Endothelial cell of umbilical vein (primary cell): Measurements from ENCODE around the gene CLTC. TPM values are rescaled to one million over a fixed set of nuclear protein-coding genes. Genes with fewer than 3 reads are reported as not detected.
"Not testable (repeated sequence)": the region's sequence is repeated elsewhere in the genome, so short reads cannot be mapped to it uniquely, and the experiment has no call there.

Experiments
- BruUV-seq: library from RNA; stranded (reverse); fragments of 400-500 nt; replicated peaks from 2 replicates; lab custom pipeline; 2021; lab: Mats Ljungman, UMichigan
- CTCF ChIA-PET: fragments of 300-600, 350-600 bp; sonication (Branson Sonifier 250); formaldehyde crosslinking; loops from one replicate; lab custom pipeline; 2021; ENCODE audit warnings: antibody characterized with exemption, inconsistent platforms; lab: Charles Lee
- POLR2A ChIA-PET: fragments of 300-600, 350-600 bp; sonication (Branson Sonifier 250); formaldehyde crosslinking; loops from one replicate; lab custom pipeline; 2021; ENCODE audit warnings: antibody characterized with exemption, inconsistent platforms; lab: Charles Lee
- DNase-seq: peaks from one replicate; pipeline ENCODE4 v3.0.0-alpha.2; 2011; ENCODE audit warnings: low read depth, low spot score
- FAIRE-seq: peaks from 2 replicates; lab custom pipeline; 2011; peaks lifted over from hg19 to GRCh38; lab: Jason Lieb, UNC
- H2AFZ ChIP-seq: 2 replicates; pipeline ENCODE4 v1.6.0; 2012; ENCODE audit warnings: low read depth, low read length, control low read depth, inconsistent platforms
- H3K27ac ChIP-seq: 2 replicates; pipeline ENCODE4 v1.5.1; 2011; ENCODE audit warnings: low read depth, mild to moderate bottlenecking, control low read depth, low read length, moderate library complexity; ENCODE audit not compliant: insufficient read depth
- H3K27me3 ChIP-seq, 2 experiments: 2 replicates each; pipeline versions ENCODE4 v1.6.0 to v1.6.1; 2011; ENCODE audit warnings: low read length in 2 of 2, mixed read lengths in 1 of 2; ENCODE audit not compliant: control insufficient read depth in 2 of 2, insufficient read depth in 2 of 2
- H3K36me3 ChIP-seq, 2 experiments: 2 replicates in 1 of 2; 3 replicates in 1 of 2; pipeline ENCODE4 v1.5.1; 2011; ENCODE audit warnings: low read length in 2 of 2, mild to moderate bottlenecking in 1 of 2, moderate library complexity in 1 of 2; ENCODE audit not compliant: control insufficient read depth in 2 of 2, insufficient read depth in 2 of 2; ENCODE audit errors: extremely low read depth in 1 of 2
- H3K4me1 ChIP-seq: 3 replicates; pipeline ENCODE4 v1.5.1; 2011; ENCODE audit warnings: mild to moderate bottlenecking, low read length; ENCODE audit not compliant: control insufficient read depth, insufficient read depth; ENCODE audit errors: extremely low read depth
- H3K4me2 ChIP-seq: 2 replicates; pipeline ENCODE4 v1.6.1; 2011; ENCODE audit warnings: low read length, control low read depth, mixed read lengths; ENCODE audit not compliant: insufficient read depth
- H3K4me3 ChIP-seq, 3 experiments: fragments of 200-600 bp in 1 of 3; sonication (generic), shearing (Covaris generic) in 1 of 3; replicated peaks in 1 of 3; 2 replicates each; pipeline ENCODE4 v1.5.1; 2011 to 2016; ENCODE audit warnings: control low read depth in 3 of 3, low read length in 3 of 3, mild to moderate bottlenecking in 2 of 3, inconsistent platforms in 1 of 3, low read depth in 1 of 3, moderate library complexity in 1 of 3; ENCODE audit not compliant: insufficient read depth in 1 of 3
- H3K79me2 ChIP-seq: 2 replicates; pipeline ENCODE4 v1.6.0; 2012; ENCODE audit warnings: low read length, inconsistent platforms; ENCODE audit not compliant: control insufficient read depth, insufficient read depth
- H3K9ac ChIP-seq: replicated peaks from 2 replicates; pipeline ENCODE3; 2011; ENCODE audit warnings: low read length, control low read depth; ENCODE audit not compliant: insufficient read depth; ENCODE audit errors: extremely low read depth
- H3K9me1 ChIP-seq: replicated peaks from 3 replicates; pipeline ENCODE4 v1.6.0; 2011; ENCODE audit warnings: mild to moderate bottlenecking, low read length; ENCODE audit not compliant: control insufficient read depth, insufficient read depth; ENCODE audit errors: extremely low read depth
- H3K9me3 ChIP-seq: replicated peaks from 2 replicates; pipeline ENCODE4 v1.5.1; 2012; ENCODE audit warnings: low read length, inconsistent platforms; ENCODE audit not compliant: control insufficient read depth, insufficient read depth
- H4K20me1 ChIP-seq: replicated peaks from 2 replicates; pipeline ENCODE3; 2011; ENCODE audit warnings: mild to moderate bottlenecking, low read length; ENCODE audit not compliant: control insufficient read depth, insufficient read depth; ENCODE audit errors: extremely low read depth
- MYC ChIP-seq: IDR thresholded peaks from one replicate; pipeline ENCODE4 v1.6.1; 2011; ENCODE audit warnings: mild to moderate bottlenecking, low read depth, low read length
- POLR2A ChIP-seq: IDR thresholded peaks from 2 replicates; pipeline ENCODE4 v1.6.1; 2012; ENCODE audit warnings: low read depth, mild to moderate bottlenecking, control low read depth, low read length
- POLR2AphosphoS5 ChIP-seq: IDR thresholded peaks from 2 replicates; pipeline ENCODE4 v1.6.1; 2012; ENCODE audit warnings: low read depth, mild to moderate bottlenecking, control low read depth, low read length, moderate library complexity; ENCODE audit not compliant: insufficient read depth
- dilution Hi-C: fragments of 300-500 bp; cut with MboI; formaldehyde crosslinking; loops from one replicate; pipeline ENCODE4 v1.15.0; 2019; ENCODE audit warnings: low sequenced_read_pairs; ENCODE audit not compliant: extremely low pct_ligation_motif_present
- intact Hi-C: fragments of 100-400 bp; cut with micrococcal nuclease; formaldehyde crosslinking; loops from one replicate; pipeline ENCODE4 v1.10.0; 2022
- polyA plus RNA-seq, 4 experiments: library from polyadenylated mRNA; depleted of rRNA in 3 of 4; stranded (reverse) in 3 of 4; unstranded in 1 of 4; fragments of >200 nt; gene quantifications; 2 replicates each; pipeline versions ENCODE4 v1.2.1 to v1.2.3, GENCODE V29; 2011 to 2012; ENCODE audit warnings: missing spikeins in 1 of 4
- total RNA-seq: library from RNA; stranded (reverse); gene quantifications from 2 replicates; pipeline ENCODE4 v1.2.3, GENCODE V29; 2021
- TF ChIP-seq, protein P1 (sequence below), 2 donors: IDR thresholded peaks; 1 replicate in 1 of 2; 2 replicates in 1 of 2; pipeline ENCODE4 v1.5.1; 2011; ENCODE audit warnings: low read length in 2 of 2, mild to moderate bottlenecking in 2 of 2, moderate library complexity in 2 of 2, control low read depth in 1 of 2, inconsistent platforms in 1 of 2, low read depth in 1 of 2; ENCODE audit not compliant: insufficient read depth in 1 of 2; ENCODE audit errors: extremely low read depth in 1 of 2

Gene CLTC
- total and polyA plus RNA-seq, 2 donors (not counting 3 experiments of a cell fraction or from before 2014, with no cell fraction given) = 164 to 326 TPM

DNA sequence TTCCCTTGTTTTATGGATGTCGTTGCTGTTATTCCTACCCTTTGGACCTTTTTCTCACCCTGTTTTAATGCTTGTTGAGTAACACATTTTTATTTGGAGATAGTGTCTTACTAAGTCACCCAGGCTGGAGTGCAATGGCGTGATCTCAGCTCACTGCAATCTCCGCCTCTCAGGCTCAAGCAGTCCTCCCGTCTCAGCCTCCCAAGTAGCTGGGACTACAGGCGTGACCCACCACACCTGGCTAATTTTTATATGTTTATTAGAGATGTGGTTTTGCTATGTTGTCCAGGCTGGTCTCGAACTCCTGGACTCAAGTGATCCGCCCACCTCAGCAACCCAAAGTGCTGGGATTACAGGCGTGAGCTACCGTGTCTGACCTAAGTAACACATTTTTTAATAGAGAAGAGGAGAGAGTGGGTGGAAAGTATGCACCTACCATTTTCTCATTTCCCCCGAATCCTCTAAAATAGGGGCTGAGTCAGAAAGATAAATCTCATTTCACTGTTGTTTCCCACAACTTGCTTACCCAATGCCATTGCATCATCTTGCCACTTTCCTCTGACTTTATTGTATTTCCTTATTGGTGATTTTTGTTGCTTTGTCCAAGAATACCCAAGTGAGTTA, 47.3 kb upstream of the CLTC start:
- ChIA-PET CTCF (no interaction called here), POLR2A (no interaction called here)
- Histone ChIP-seq H3K4me2 (no peak overlapping the region), H3K9me3 (no peaks in the 10 kb centered on the region), H3K9ac (no peak overlapping the region), H2AFZ (no peak overlapping the region), H3K79me2 (no peaks in the 10 kb centered on the region), H3K4me3 (no peak overlapping the region), H4K20me1 (no peaks in the 10 kb centered on the region), H3K9me1 (no peaks in the 10 kb centered on the region), H3K27me3 (no peaks in the 10 kb centered on the region), H3K27ac (no peak overlapping the region), H3K36me3 (peaks cover 0 to 2% of the 10 kb centered on the region in 2 experiments), H3K4me1 (no peaks in the 10 kb centered on the region)
- DNase-seq (no peak), FAIRE-seq (no peak)
- intact Hi-C loops = no loop called here
- dilution Hi-C loops = no loop called here
- no TSS peak for BruUV-seq
- TF ChIP-seq POLR2AphosphoS5 (no peak), POLR2A (no peak), MYC (no peak)
- TF ChIP-seq, protein P1, sequence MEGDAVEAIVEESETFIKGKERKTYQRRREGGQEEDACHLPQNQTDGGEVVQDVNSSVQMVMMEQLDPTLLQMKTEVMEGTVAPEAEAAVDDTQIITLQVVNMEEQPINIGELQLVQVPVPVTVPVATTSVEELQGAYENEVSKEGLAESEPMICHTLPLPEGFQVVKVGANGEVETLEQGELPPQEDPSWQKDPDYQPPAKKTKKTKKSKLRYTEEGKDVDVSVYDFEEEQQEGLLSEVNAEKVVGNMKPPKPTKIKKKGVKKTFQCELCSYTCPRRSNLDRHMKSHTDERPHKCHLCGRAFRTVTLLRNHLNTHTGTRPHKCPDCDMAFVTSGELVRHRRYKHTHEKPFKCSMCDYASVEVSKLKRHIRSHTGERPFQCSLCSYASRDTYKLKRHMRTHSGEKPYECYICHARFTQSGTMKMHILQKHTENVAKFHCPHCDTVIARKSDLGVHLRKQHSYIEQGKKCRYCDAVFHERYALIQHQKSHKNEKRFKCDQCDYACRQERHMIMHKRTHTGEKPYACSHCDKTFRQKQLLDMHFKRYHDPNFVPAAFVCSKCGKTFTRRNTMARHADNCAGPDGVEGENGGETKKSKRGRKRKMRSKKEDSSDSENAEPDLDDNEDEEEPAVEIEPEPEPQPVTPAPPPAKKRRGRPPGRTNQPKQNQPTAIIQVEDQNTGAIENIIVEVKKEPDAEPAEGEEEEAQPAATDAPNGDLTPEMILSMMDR (IDR thresholded peaks at IDR 0.05; ENCODE audit: extremely low read depth in 1 of 2, insufficient read depth in 1 of 2, low read depth in 1 of 2, low read length in 2 of 2) = no peak

DNA sequence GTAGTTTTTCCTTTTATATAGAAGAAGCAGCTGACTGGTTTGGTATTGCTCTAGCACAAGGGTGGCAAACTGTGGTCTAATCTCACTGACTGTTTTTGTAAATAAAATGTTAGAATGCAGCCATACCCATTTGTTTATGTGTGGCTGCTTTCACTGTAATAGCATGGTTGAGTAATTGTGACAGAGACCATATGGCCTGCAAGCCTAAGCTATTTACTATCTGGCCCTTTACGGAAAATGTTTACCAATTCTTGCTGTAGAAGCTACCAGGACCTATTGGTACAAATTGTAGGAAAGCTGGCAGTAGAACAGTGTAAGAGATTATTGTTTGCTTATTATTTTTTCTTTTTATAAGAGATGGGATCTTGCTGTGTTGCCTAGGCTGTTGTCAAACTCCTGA, 35.5 kb upstream of the CLTC start:
- intact Hi-C loops, H3K79me2 ChIP-seq, H3K4me2 ChIP-seq, H3K36me3 ChIP-seq, DNase-seq, H3K27me3 ChIP-seq, BruUV-seq, H3K9me1 ChIP-seq, H2AFZ ChIP-seq, CTCF ChIA-PET, H4K20me1 ChIP-seq, dilution Hi-C loops, H3K9me3 ChIP-seq, POLR2A ChIA-PET, FAIRE-seq, H3K4me1 ChIP-seq, H3K9ac ChIP-seq, H3K4me3 ChIP-seq, H3K27ac ChIP-seq: not testable (repeated sequence)
